ENCODE measurements around the gene COX5A.

COX5A gene

GRCh38 chr15:74937590-74938371 lies at the start of gene COX5A:
COX5A (minus strand) TSS chr15:74938073; CDS start chr15:74938014, 59 bp downstream.
- peak; percentile 94 for DNase-seq

- DNase-seq, result no peak
Measured at GRCh38 chr15:74983725-74984231, 45.9 kb upstream of the COX5A start.

DNA sequence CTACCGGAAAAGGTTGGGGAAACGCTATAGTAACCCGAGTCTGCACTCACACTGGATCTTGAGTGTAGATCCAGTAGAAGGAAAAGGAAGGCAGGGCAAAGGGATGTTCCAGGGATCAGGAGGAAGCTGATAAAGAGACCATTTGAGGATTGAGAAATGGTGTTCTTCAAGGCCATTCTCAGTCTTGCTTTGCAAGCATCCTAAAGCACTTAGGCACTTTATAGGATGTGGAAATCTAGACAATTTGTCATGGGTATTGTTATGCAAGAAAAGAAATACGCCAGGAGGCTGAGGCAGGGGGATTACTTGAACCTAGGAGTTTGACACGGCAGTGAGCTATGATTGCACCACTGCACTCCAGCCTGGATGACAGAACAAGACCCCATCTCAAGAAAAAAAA lies 44.3 kb upstream of the COX5A start:
- DNase-seq, result no peak

DNA sequence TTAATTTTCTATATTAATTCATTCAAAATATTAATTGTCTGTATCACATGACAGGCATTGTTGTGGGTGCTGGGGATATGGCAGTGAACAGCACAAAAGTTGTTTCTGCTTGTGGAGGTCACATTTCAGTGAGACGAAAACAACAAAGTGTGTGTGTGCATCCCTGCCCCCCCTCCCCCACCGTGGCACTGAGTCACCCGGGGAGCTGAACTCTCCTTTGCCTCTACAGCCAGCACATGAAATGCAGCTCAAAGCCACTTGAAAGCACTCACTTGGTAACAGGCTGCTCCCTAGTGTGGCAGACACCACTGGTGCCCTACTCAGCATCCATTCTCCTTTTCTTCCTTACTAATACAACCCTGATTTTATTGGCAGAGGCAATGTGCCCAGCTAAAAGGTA lies 40.6 kb upstream of the COX5A start:
- no peak for DNase-seq

GRCh38 chr15:74978077-74978476 lies 40.2 kb upstream of the COX5A start:
- DNase-seq, result no peak

DNA sequence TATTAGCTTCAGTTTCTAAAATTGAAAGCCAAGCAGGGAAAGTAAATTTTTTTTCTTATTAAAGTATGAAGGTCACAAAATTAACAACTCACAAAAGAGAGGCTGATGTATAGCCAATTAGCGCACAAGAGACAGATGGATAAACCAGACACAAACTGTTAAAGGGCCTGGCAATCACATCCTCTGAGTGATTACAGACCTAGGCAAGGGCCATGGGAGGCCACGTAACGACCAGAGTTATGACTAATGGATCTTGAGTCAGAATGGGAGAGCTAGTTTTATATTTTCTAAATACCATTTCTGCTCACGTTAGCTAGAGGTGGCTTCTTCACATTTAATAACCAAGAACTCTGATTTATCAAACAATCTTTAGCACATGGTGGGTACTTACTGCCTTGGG lies 39.7 kb upstream of the COX5A start:
- no peak for DNase-seq

DNA sequence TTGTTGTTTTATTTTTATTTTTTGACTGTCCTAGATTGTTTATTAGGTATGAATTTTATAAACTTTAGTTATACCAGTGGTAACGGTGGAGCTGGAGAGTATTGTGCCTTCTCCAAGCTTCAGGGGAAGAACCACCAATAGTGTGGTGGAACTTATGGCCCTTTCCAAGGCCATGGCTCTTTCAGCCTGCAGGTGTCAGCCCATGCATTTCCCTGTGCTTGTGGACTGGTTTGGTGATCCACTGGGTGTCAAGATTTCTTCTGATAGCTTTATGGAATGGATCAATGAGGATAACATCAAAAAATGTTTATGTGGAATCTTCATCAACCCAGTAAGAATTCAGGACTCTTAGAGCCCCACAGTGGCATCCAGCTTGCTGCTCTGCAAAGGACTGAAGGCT lies 38.3 kb upstream of the COX5A start:
- DNase-seq, result no peak

DNA sequence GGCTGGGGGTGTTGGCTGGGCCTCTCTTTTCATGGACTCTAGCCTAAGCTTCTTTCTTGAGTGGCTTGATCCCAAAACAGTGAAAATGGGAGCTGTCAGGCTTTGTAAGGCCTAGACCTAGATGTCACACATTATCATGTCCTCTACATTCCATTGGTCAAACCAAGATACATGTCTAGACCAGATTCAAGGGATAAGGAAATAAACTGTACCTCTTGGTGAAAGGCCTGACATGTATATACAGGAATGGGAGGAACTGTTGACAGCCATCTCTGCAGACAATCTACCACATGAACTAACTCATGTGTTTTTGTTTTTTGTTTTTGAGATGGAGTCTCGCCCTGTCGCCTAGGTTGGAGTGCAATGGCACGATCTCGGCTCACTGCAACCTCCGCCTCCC lies 29.8 kb upstream of the COX5A start:
- DNase-seq, result no peak

DNA sequence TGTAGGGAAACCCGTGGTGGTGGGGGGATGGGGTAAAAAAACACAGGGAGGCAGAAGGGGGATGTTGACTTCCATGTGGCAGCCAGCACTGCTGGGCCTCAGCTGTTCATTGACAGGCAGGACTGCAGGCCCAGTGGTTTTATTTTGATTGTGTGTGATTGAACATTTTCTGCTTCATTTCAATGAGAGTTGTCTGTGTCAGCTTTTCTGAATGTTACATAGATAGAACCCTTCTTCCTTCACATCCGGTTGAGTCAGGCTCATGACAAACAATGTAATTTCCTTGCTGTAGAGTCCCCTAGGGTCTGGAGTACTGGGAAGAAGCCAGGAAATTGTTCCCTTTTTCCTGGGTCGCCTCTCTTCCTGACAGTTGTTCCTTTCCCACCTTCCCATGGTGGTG lies 26.9 kb upstream of the COX5A start:
- DNase-seq, result no peak

DNA sequence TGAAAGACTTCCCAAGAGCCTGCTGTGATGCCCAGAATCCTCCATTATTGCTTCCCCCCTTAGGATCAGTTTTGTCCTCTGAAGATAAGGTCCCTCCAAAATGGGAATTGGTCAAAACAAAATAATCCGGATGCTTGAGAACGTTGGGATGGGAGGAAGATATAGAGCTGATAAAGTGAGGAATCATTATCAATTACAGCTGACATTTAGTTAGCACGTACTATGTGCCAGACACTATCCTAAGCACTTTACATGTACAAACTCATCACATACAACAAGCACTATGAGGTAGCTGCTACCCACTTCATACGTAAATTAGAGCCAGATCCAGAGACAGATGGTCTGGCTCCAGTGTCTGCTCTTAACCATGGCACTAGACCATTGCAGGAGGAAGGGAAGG lies 25.3 kb upstream of the COX5A start:
- no peak for DNase-seq

- DNase-seq, result no peak
Measured at GRCh38 chr15:74962671-74963070, 24.8 kb upstream of the COX5A start.

- no peak for DNase-seq
Measured at GRCh38 chr15:74962219-74962618, 24.3 kb upstream of the COX5A start.

- DNase-seq, result no peak
Measured at GRCh38 chr15:74961616-74962015, 23.7 kb upstream of the COX5A start.

DNA sequence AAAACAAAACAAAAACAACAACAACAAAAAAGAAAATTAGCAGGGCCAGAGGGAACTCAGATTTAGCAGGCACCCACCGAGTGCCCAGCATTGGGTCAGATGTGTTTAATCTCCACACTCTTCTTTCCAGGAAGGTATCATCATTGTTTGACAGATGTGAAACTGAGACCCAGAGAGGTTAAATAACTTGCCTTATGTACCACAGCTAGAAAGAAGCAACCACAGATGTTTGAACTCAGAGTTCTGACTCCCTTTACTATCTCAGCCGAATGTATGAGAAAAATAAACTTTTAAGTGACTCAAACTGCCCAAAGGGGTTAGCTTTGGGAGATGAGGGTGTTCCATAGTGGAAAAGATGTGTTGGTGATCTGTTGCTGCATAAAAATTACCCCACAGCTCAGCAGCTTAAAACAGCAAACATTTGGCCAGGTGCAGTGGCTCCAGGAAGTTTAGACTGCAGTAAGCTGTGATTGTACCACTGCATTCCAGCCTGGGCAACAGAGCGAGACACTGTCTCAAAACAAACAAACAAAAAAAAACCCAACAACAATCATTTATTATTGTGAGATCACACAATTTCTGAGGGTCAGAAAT lies 23.2 kb upstream of the COX5A start:
- no peak for DNase-seq

GRCh38 chr15:74960286-74960685 lies 22.4 kb upstream of the COX5A start:
- DNase-seq, result no peak

DNA sequence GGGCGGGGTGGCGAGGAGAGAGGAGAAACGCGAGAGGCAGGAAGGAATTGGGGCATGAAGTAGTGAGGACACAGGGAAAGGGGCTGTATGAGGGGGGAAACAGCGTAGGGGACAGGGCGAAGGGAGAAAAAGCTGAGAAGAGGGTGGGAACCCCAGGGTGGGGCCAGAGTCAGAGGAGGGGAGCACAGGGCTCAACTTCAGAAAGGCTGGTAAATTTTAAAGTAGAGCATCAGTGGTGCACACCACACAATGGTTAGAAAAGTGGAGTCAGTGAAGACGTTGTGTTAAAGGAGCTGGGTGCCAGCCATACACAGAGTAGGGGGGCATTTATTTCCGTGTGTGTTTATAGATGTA lies 21.7 kb upstream of the COX5A start:
- DNase-seq, result no peak

DNA sequence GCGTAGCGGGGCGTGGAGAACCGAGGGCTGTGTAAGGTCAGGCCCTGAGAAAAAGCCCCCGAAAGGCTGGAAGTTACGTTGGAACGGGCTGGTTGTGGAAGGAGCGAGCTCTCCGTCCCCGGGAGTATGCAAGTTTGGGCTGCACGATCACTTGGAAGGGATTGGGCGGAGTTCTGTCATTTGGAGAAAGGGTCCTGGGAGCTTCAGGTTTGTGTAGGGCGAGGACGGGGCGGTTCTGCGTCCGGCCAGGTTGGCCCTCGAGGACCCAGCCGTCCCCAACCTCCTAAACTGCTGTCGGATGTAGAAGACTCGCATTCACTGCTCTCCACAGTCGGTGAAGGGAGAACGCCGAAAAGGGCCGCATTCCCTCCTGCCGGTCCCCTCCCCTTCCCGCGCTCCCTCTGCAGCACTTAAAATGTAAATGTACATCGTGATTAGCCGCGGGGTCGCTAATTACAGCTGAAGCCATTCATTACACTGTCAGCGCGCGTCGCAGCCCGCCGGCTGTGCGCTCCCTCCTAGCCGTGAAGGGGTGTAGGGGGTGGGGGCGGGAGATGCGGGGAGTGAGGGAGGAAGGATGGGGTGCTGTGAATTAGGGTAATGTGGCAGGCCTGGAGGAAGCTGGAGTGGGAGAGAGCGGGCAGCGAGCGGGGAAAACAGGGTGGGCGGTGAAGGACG lies 21.2 kb upstream of the COX5A start:
- no peak for DNase-seq

DNA sequence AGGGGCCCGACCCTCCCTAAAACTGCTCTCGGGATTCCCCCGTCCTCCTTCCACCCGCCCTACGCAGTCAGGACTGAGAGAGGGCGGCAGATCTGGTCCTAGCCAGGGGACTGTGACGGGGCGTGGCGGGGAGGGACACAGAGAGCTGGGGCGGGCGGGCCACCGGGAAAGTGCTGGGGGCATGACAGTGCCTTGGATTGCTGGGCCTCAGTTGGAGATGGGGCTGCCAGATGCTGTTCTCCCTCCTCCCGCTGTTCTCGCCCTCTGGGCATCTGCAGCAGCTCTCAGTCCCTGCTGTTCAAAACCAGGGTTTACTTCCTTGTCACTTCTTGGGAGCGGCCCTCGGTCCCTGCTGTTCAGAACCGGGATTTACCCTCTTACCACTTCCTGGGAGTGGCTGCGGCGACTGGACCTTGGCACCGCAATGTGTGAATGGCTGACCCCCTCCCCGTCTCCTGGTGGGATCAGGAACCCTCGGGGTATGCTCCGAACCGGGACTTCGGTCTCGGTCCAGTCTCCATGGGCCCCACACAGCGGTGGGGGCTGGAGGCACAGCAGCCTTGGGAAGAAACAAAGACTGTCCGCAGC lies 20.5 kb upstream of the COX5A start:
- DNase-seq, result no peak

DNA sequence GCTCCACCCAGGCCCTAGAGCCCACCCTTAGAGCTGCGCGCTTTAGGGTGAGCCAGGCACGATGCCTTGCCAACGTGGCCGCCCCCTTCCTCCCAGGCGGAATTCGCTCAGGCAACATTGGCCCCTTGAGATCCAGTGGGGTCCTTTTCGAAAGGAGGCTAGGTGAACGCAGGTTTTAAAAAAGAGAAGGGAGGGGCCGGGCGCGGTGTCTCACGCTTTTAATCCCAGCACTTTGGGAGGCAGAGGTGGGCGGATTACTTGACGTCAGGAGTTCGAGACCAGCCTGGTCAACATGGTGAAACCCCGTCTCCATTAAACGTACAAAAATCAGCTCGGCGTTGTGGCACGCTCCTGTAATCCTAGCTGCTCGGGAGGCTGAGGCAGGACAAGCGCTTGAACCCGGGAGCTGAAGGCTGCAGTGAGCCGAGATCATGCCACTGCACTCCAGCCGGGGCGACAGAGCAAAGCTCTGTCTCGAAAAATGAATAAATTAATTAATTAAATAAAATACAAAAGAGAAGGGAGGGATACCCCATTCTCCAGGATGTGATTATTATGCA lies 19.7 kb upstream of the COX5A start:
- DNase-seq, result no peak

GRCh38 chr15:74956648-74957475 lies 19.0 kb upstream of the COX5A start, which contains the start of gene RPP25:
RPP25 (minus strand) TSS chr15:74956772; CDS start chr15:74956583, 189 bp downstream.
- no peak for DNase-seq

DNA sequence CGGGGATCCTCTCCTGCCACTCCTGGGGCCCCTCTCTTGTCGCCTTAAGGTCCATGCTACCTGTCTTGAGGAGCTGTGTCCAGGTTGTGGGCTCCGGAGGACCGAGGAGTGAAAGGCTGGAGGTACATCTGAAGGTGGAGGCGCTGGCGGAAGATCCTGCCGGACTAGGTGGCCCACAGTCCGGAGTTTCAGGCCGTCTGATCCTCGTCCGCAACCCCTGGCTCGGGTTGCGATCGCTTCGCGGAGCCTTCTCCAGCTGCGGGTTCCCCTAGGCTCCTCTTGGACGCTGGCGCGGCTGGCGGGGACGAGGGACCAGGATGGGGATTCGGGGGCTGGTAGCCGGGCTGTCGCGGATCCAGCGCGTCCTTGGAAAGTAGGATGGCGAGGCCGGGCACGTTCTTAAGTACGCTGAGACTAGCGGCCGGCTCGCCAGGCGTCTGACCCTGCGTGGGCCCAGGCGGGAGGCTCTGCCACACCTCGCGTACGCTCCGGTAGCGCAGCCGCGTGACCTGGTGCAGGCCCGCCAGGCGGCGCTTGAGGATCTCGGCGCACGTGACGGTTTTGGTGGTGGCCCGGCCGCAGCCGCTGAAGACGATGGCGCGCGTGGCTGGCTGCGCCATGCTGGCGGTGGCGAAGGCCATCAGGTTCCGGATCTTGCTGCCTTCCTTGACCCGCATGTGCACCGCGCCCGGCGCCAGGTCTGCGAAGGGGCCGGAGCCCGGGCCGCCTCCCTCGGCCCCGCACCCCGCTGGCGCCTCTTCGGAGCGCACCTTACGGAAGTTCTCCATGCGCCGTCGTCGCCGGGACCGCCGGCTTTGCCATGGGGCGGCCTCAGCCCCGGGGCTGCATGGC lies 18.1 kb upstream of the COX5A start:
- no peak for DNase-seq

Measured in amniotic stem cell (primary cell).